ENCODE data around the gene ADAMTS17.
A peak's percentile ranks its signal among the peaks of the same experiment; 100 is the strongest.

Gene ADAMTS17

GRCh38 chr15:100189849-100190248, 151.9 kb downstream of the ADAMTS17 start:
- H3K4me3 ChIP-seq (ENCODE audit: low read depth, low read length), result no peak overlapping the region
- TF ChIP-seq MAX (IDR thresholded peaks at IDR 0.05; ENCODE audit: low read depth, low read length), result no peak; the same call in 1 of the 2 replicates
- no peak for TF ChIP-seq POLR2A (IDR thresholded peaks at IDR 0.05; ENCODE audit: extremely low read depth, insufficient read length)
- DNase-seq (ENCODE audit: low read depth), result peak; percentile 40

- TF ChIP-seq MAX (IDR thresholded peaks at IDR 0.05; ENCODE audit: low read depth, low read length) (0 out of 2 replicates have a peak, but pooled peaks have one; percentile 28), CTCF (IDR thresholded peaks at IDR 0.05; ENCODE audit: low read depth, low read length) (no peak)
- DNase-seq (ENCODE audit: low read depth), result no peak
- no peak overlapping the region for H3K4me3 ChIP-seq (ENCODE audit: low read depth, low read length)
Observed at GRCh38 chr15:100189319-100189718, 152.5 kb downstream of the ADAMTS17 start.

GRCh38 chr15:100187677-100188076, 154.1 kb downstream of the ADAMTS17 start:
- DNase-seq (ENCODE audit: low read depth), result no peak
- H3K4me3 ChIP-seq (ENCODE audit: low read depth, low read length), result no peak overlapping the region
- TF ChIP-seq MYC (IDR thresholded peaks at IDR 0.05; ENCODE audit: low read depth, low read length), result no peak
- TF ChIP-seq CTCF (IDR thresholded peaks at IDR 0.05; ENCODE audit: low read depth, low read length), result no peak
- TF ChIP-seq POLR2A (IDR thresholded peaks at IDR 0.05; ENCODE audit: extremely low read depth, insufficient read length), result no peak
- TF ChIP-seq MAX (IDR thresholded peaks at IDR 0.05; ENCODE audit: low read depth, low read length), result no peak

GRCh38 chr15:100186960-100187359, 154.8 kb downstream of the ADAMTS17 start:
- no peak for TF ChIP-seq CTCF (IDR thresholded peaks at IDR 0.05; ENCODE audit: low read depth, low read length)
- no peak for TF ChIP-seq MAX (IDR thresholded peaks at IDR 0.05; ENCODE audit: low read depth, low read length)
- TF ChIP-seq MYC (IDR thresholded peaks at IDR 0.05; ENCODE audit: low read depth, low read length), result no peak
- TF ChIP-seq POLR2A (IDR thresholded peaks at IDR 0.05; ENCODE audit: extremely low read depth, insufficient read length), result no peak
- H3K4me3 ChIP-seq (ENCODE audit: low read depth, low read length), result no peak overlapping the region
- no peak for DNase-seq (ENCODE audit: low read depth)

- no peak overlapping the region for H3K4me3 ChIP-seq (ENCODE audit: low read depth, low read length)
Observed at GRCh38 chr15:100186366-100186765, 155.4 kb downstream of the ADAMTS17 start.

More at GRCh38 chr15:100186366-100186765, 155.4 kb downstream of the ADAMTS17 start:
- no peak for DNase-seq (ENCODE audit: low read depth)
- no peak for TF ChIP-seq MAX (IDR thresholded peaks at IDR 0.05; ENCODE audit: low read depth, low read length)
- TF ChIP-seq POLR2A (IDR thresholded peaks at IDR 0.05; ENCODE audit: extremely low read depth, insufficient read length), result no peak
- no peak for TF ChIP-seq MYC (IDR thresholded peaks at IDR 0.05; ENCODE audit: low read depth, low read length)
- TF ChIP-seq CTCF (IDR thresholded peaks at IDR 0.05; ENCODE audit: low read depth, low read length), result no peak
